Loucy (cell line): ENCODE measurements around the gene KRT24.

Experiments
- H2AFZ ChIP-seq: fragments of 200-600 bp; sonication (generic); 2 replicates; pipeline ENCODE4 v1.6.0; 2016; ENCODE audit warnings: antibody characterized with exemption, mild to moderate bottlenecking, low read length, moderate library complexity
- H3F3A ChIP-seq: fragments of 200-600 bp; 2 replicates; pipeline ENCODE4 v1.6.0; 2016; ENCODE audit warnings: antibody characterized with exemption, low read depth, mild to moderate bottlenecking
- H3K27me3 ChIP-seq: fragments of 200-600 bp; sonication (generic); 2 replicates; pipeline ENCODE4 v1.6.1; 2014; ENCODE audit warnings: low read length, mild to moderate bottlenecking; ENCODE audit not compliant: insufficient read depth, poor library complexity, severe bottlenecking
- H3K36me3 ChIP-seq: fragments of 200-600 bp; sonication (generic); 2 replicates; pipeline ENCODE4 v1.6.1; 2016; ENCODE audit warnings: low read length; ENCODE audit not compliant: insufficient read depth
- H3K4me1 ChIP-seq: fragments of 200-600 bp; sonication (generic); 2 replicates; pipeline ENCODE4 v1.5.1; 2014; ENCODE audit warnings: low read length, mild to moderate bottlenecking; ENCODE audit not compliant: insufficient read depth, poor library complexity, severe bottlenecking
- H3K4me2 ChIP-seq: fragments of 200-600 bp; sonication (generic); 2 replicates; pipeline ENCODE4 v1.6.0; 2014; ENCODE audit warnings: antibody characterized with exemption, low read length, low read depth, mild to moderate bottlenecking; ENCODE audit not compliant: poor library complexity, severe bottlenecking
- H3K4me3 ChIP-seq: fragments of 200-600 bp; sonication (generic); 2 replicates; pipeline ENCODE4 v1.5.1; 2014; ENCODE audit warnings: low read length, mild to moderate bottlenecking, mixed read lengths; ENCODE audit not compliant: poor library complexity, severe bottlenecking
- H3K79me2 ChIP-seq: fragments of 200-600 bp; sonication (generic); 2 replicates; pipeline ENCODE4 v1.6.1; 2014; ENCODE audit warnings: low read length; ENCODE audit not compliant: insufficient read depth
- H3K9ac ChIP-seq: fragments of 200-600 bp; sonication (generic); 2 replicates; pipeline ENCODE4 v1.6.0; 2014; ENCODE audit warnings: mild to moderate bottlenecking, low read depth, low read length, moderate library complexity; ENCODE audit not compliant: poor library complexity, severe bottlenecking
- H3K9me2 ChIP-seq: fragments of 200-600 bp; sonication (generic); replicated peaks from 2 replicates; pipeline ENCODE4 v1.6.1; 2016; ENCODE audit warnings: low read depth, low read length, mixed read lengths
- H3K9me3 ChIP-seq: fragments of 200-600 bp; sonication (generic); 2 replicates; pipeline ENCODE4 v1.6.1; 2014; ENCODE audit warnings: mild to moderate bottlenecking, antibody characterized with exemption, low read length, low read depth; ENCODE audit not compliant: insufficient read depth
- H4K20me1 ChIP-seq: fragments of 200-600 bp; sonication (generic); 2 replicates; pipeline ENCODE4 v1.6.0; 2014; ENCODE audit warnings: antibody characterized with exemption, low read length, mild to moderate bottlenecking; ENCODE audit not compliant: insufficient read depth, poor library complexity, severe bottlenecking
- CTCF ChIP-seq: fragments of 200-600 bp; sonication (generic); conservative IDR thresholded peaks from 2 replicates; pipeline ENCODE4 v1.5.1; 2014; ENCODE audit warnings: mild to moderate bottlenecking, antibody characterized with exemption, low read length
- EZH2phosphoT487 ChIP-seq: fragments of 200-600 bp; IDR thresholded peaks from 2 replicates; pipeline ENCODE4 v1.6.1; 2018; ENCODE audit warnings: antibody characterized with exemption, mild to moderate bottlenecking, moderate library complexity, borderline replicate concordance

The KRT24 gene

DNA sequence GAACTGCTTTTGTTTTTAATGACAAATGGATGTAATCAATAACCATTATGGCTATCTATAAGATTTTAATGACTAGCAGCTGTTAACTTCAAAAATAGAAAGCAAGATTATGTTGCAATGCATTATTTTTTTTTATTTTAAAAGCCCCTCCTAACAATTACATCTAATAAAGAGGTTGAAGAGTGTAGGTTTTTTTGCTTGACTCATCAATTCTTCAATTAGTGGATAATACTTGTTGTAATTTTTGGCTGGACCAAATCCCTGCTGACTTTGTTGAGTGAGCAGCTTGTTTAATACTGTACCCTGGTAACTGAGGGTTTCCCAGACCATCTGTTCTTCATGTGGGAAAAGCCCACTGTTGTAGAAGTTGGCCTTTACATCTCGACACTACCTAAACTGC lies 27.4 kb upstream of the KRT24 start:
- Histone ChIP-seq H3K4me2 (no peak overlapping the region), H4K20me1 (no peaks in the 10 kb centered on the region), H3K9ac (no peak overlapping the region), H3K4me3 (no peak overlapping the region), H3F3A (no peaks in the 10 kb centered on the region), H2AFZ (no peak overlapping the region), H3K36me3 (no peaks in the 10 kb centered on the region), H3K79me2 (no peaks in the 10 kb centered on the region), H3K9me3 (no peaks in the 10 kb centered on the region), H3K27me3 (no peaks in the 10 kb centered on the region), H3K9me2 (no peaks in the 10 kb centered on the region), H3K4me1 (peaks cover 4% of the 10 kb centered on the region)
- no peak for TF ChIP-seq CTCF
- TF ChIP-seq EZH2phosphoT487: no peak

DNA sequence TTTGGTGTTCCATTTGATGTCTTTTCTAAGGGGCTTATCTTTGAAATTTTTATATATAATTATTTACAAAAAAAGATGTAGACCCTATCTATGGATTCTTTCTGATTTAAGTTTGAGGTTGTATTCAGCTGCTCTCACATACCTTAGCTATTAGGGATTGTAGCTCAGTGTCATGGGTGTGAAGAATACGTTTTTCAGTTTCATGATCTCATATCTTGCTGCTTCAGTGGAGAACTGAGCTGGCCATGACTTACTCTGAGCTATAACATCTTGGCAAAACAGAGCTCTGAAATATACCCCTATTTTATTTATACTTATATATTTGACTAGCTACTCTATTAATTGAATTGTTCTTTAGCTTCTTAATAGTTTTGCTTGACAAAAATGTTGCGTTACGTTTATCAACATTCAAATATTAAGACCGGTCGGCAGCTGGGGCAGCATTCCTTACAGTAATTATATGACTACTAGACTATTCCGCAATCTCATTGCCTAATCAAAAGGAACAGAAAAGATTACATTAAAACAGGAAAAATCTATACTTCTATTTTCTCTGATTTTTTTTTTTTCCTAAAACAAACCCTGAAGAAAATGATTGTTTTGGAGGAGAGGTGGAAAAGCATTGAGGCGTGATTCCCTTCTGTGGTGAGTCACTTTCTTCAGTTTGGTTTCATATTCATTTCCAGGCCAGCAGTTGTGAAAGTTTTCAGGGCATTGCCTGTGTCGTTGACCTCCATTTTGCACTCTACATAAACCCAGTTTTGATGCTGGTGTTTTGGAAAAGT lies 24.1 kb upstream of the KRT24 start:
- Histone ChIP-seq H3K9me3 (no peaks in the 10 kb centered on the region), H3K9ac (no peak overlapping the region), H3K27me3 (no peaks in the 10 kb centered on the region), H3K79me2 (no peaks in the 10 kb centered on the region), H3K4me3 (no peak overlapping the region), H4K20me1 (no peaks in the 10 kb centered on the region), H2AFZ (no peak overlapping the region), H3K4me2 (no peak overlapping the region), H3F3A (no peaks in the 10 kb centered on the region), H3K4me1 (peaks cover 4% of the 10 kb centered on the region), H3K9me2 (no peaks in the 10 kb centered on the region), H3K36me3 (no peaks in the 10 kb centered on the region)
- TF ChIP-seq EZH2phosphoT487 (no peak), CTCF (no peak)

- Histone ChIP-seq H3F3A (no peaks in the 10 kb centered on the region), H4K20me1 (no peaks in the 10 kb centered on the region), H3K79me2 (no peaks in the 10 kb centered on the region), H3K9ac (no peak overlapping the region), H3K36me3 (no peaks in the 10 kb centered on the region), H2AFZ (no peak overlapping the region), H3K27me3 (no peaks in the 10 kb centered on the region), H3K4me2 (no peak overlapping the region), H3K9me3 (no peaks in the 10 kb centered on the region), H3K4me3 (no peak overlapping the region), H3K4me1 (peaks cover 4% of the 10 kb centered on the region), H3K9me2 (no peaks in the 10 kb centered on the region)
- TF ChIP-seq CTCF (peak; percentile 46), EZH2phosphoT487 (no peak)
Measured at GRCh38 chr17:40726919-40727318, 23.4 kb upstream of the KRT24 start.
